Stimulated activated CD4-positive, alpha-beta T cell treated with anti-CD3 and anti-CD28 coated beads, TNF-alpha, amount 100 ng/mL, for 48 hours (primary cell): ENCODE data around the gene KRTAP21-1.
"Not testable (repeated sequence)": the region's sequence is repeated elsewhere in the genome, so short reads cannot be mapped to it uniquely, and the experiment has no call there.

Experiments used
- DNase-seq, 3 donors: peaks; one replicate each; pipeline ENCODE4 v3.0.0-alpha.2; 2020; ENCODE audit warnings: low read depth in 3 of 3

KRTAP21-1 gene

DNA sequence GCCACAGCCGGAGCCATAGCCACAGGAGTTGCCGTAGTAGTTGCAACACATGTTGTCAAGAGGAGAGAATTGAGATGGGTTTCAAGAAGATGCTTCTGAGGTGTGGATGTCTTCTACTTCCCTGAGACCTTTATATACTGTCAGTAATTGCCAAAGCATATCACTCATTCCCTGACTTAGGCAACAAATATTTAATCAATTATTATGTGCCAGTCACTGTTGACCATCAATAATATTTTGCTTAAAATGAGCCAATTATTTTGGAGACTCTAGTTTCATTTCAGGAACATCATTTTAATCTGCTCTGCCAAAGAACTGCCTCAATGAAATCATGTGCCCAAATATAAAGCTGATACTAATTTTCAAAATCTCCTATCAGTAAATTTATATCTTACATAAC, at the start of gene KRTAP21-1:
TSS of gene KRTAP21-1 (minus strand) at position 101 of the 400 bp plus-strand sequence. CDS start at position 51, 50 bp downstream.
- DNase-seq: not testable (repeated sequence)

- no peak for DNase-seq
Measured at GRCh38 chr21:30800605-30801004, 45.4 kb upstream of the KRTAP21-1 start.

- no peak for DNase-seq
Measured at GRCh38 chr21:30793581-30794314, 38.5 kb upstream of the KRTAP21-1 start.

DNA sequence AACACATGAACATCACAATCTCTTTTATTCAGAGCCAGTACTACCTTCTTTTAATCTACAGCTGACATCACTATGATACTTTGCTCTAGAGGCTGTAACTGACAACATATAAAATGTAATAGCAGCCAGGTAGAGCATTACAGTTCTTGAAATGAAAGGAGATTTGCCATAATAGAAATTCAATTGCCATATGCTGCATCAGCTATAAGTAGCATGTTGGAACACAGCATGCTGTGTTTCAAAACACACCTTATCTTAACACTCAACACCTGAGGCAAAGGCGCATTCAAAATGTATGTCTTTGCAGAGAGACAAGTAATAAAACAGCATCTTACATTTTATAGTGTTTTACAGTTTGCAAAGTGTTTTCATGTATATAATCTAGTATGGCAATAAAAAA, 24.0 kb upstream of the KRTAP21-1 start:
- DNase-seq: no peak

DNA sequence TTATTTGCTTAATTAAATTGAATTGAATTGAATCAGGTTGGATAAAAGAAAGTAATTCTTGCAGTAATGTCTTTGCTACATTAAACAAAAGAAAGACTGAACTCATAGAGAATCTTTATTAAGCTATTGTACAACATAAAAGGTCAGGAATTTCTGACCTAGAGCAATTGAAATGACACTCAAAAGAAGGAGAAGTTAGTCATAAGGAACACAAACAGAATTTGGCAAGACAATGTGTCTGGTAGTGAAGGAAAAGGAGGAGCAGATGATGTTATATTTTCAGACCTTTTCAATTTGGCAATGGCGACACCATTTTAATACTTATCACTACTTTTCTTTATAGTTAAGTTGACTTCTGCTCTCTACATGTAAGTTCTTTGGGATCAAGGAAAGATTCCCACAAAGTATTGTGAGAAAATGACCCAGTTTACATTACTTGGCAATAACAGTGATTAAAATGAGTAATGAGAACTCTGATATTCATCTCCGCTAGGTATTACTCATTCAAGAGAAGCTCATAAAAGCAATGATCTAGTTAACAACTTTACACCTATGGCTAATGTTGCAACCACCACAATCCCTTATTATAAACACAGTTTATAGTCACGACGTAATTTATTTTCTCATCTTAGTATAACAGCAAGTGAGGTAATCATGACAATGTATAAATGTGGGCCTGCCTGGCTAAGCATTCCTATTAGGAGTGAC, 14.7 kb upstream of the KRTAP21-1 start:
- DNase-seq: no peak

GRCh38 chr21:30760776-30761175, 5.5 kb upstream of the KRTAP21-1 start:
- DNase-seq: no peak

DNA sequence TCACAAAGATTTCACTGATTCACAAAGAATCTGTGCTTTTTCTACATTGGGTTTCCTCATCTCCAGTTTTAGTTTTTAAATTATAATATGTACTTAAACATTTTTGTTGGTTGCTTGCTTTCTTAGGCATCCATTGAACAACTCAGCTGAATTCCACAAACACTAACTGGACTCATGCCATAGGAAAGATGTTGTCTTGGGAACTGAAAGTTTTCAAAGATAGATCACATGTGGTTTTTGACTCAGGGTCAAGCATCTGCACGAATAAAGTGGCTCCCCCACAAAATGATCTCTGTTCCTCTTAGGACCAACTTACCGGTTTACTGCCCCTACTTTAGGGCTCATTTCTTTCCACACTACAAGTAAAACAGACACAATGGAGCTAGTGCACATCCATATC, 3.1 kb upstream of the KRTAP21-1 start:
- DNase-seq: no peak

DNA sequence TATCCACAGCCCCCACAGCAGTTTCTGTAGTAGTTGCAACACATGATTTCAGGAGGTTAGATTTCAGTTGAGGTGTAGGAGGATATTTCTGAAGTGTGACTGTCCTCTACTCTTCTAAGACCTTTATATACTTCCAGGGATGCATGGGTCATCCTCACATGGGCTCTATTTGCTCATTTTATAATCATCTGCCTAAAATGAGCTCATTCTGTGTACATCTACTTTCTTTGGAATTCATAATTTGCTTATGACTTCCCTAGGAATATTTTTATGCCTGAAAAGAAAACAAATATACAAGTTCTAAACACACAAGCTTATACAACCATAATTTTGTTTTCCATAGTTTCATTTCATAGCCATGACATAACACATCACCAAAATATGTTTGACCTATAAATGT, 8.1 kb downstream of the KRTAP21-1 start, which contains the start of gene KRTAP21-2:
TSS of gene KRTAP21-2 (minus strand) at position 101 of the 400 bp plus-strand sequence. CDS start at position 44, 57 bp downstream.
- DNase-seq: no peak

GRCh38 chr21:30740462-30740861, 14.8 kb downstream of the KRTAP21-1 start:
- DNase-seq: no peak

DNA sequence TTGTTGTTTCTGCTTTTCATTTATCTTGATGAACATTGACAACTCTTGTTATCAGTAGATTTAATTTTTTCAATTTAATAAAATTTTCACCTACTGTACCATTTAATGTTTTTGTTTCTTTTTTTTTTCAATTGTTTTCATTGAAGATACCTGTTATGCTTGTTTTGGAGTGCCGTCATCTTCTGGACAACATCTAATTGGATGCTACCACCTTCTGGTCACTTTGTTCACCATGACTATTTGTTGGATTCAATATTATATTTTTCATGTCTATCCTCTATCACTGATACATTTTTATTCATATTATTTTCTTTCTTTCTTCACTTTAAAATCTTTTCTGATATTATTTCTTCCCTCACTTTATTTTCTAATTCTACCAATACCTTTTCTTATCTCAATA, 22.2 kb downstream of the KRTAP21-1 start:
- DNase-seq: no peak

DNA sequence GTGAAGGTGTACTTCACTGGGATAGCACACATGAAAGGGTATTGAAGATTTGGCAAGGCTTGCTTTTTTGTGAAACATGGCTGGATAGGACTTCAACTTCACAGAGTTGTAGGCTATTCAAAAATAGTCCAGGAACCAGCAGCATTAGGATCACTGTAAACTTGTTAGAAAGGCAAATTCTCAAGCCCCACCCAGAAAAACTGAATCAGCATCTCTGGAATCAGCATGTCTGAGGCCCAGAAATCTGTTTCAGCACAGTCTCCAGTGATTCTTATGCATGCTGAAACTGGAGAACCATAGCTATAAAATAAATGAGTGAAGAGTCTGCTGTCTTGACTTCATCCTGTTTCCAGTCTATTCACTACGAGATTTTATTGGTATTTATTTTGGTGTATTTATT, 28.5 kb downstream of the KRTAP21-1 start:
- no peak for DNase-seq

DNA sequence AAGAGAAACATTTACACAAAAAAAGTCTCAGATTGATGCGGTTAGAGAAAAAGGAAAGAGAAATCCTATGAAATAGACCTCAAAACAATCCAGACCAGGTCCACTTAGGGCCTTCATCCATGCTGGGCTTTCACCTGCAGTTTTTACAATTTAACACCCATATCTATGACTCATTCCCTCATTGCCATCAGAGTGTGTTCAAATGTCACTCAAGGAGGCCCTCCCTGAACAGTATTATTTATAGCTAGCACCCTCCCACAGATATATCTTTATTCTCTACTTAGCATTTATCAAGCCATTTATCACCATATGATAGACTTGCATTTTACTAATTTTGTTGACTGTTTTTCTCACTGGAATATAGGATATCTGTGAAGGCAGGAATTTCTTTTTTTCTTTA, 35.8 kb downstream of the KRTAP21-1 start:
- no peak for DNase-seq

DNA sequence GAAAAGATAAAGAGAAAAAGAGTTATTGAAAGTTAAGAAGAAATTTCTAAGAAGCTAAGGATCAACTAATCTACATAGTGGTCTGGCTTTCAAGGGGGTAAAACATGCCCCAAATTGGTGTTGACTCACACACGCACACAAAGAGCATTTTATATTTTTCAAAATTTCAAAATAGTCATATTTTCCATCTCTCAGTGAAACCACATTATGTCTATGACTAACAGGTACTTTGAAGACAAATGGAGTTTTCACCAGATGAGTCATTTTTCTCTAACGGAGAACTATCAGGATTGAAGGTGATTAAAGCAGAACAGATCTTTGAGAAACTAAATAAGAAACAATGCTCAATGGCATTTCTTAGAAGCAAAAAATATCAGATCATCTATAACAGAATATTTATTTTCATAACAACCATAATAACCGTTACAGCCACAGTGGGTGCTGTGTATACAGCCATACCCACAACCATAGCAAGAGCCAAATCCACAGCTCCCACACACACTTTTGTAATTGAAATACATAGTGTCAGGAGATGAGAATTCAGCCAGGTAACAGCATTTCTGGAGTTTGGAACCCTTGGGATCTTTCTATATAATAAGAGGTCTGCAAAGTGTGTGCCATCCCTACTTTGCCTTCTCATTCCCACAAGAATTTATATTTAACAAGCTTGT, 36.9 kb downstream of the KRTAP21-1 start, which contains the start of gene KRTAP21-3:
TSS of gene KRTAP21-3 (minus strand) at position 539 of the 671 bp plus-strand sequence. CDS start at position 521, 18 bp downstream.
- no peak for DNase-seq

GRCh38 chr21:30717105-30717504, 38.1 kb downstream of the KRTAP21-1 start:
- DNase-seq: no peak

GRCh38 chr21:30714946-30715345, 40.3 kb downstream of the KRTAP21-1 start:
- no peak for DNase-seq

DNA sequence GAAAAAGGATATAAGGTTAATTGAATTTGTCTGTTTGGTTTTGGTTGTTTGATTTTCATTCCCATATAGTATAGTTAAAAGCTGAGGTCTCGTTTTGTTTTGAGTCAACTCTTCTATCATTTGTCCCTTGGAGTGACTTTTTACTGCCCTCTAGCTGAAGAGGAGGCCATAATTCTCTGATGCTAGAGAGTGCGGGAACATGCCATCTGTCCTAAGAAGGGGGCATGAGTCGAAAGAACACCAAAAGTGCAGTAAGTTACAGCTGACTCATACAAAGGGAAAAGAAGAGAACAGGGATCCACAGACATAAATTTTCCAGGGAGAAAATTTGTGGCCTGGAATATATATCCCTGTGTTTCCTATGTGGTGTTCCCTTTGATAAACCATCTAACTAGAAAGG, 40.8 kb downstream of the KRTAP21-1 start:
- DNase-seq: no peak

GRCh38 chr21:30713766-30714165, 41.5 kb downstream of the KRTAP21-1 start:
- DNase-seq: no peak

DNA sequence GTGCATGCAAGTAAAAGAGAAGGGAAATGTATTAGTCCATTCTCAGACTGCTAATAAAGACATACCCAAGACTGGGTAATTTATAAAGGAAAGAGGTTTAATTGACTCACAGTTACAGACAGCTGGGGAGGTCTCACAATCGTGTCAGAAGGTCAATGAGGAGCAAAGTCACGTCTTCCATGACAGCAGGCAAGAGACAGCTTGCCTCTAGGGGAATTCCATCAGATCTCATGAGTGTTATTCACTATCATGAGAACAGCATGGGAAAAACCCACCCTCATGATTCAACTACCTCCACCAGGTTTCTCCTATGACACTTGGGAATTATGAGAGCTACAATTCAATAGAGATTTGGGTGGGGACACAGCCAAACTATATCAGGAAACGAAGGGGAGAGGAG, 44.7 kb downstream of the KRTAP21-1 start:
- peak in 2 of 3 donors; percentile 11 to 21 for DNase-seq

GRCh38 chr21:30707409-30707808, 47.8 kb downstream of the KRTAP21-1 start:
- no peak for DNase-seq
